NCI-H1930 (cell line): ENCODE results near the gene EREG.

Experiments used
- DNase-seq, 2 experiments: peaks; one replicate each; lab custom pipeline; 2025; lab: John Stamatoyannopoulos, UW

EREG gene

DNA sequence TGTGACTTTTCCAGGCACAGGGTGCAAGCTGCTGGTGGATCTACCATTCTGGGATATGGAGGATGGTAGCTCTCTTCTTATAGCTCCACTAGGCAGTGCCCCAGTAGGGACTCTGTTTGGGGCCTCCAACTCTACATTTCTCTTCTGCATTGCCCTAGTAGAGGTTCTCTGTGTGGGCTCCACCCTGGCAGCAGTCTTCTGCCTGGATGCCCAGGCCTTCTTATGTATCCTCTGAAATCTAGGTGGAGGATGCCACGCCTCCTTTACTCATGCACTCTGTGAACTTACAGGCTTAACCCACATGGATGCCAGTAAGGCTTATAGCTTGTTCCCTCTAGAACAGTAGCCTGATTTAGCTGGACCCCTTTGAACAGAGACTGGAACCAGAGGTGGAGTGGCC is 20.9 kb upstream of the EREG start:
- DNase-seq: no peak

DNA sequence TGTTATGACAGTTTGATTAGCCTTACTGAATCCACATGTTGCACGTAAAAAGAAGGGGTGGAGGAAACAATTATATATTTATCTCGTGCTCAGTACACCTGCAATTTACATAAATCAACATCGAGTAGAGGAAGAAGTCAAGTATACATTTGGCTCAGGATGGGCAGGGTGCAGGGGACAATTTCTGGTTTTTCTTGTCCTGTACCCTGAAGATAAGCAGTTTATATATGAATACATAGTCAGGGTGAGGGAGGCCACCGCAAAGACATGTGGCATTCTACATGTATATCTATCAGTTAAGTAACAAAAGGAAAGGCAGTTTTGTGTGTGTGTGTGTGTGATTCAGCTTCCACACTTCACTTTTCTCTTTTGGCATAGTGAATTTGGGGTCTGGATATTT is 11.1 kb upstream of the EREG start:
- no peak for DNase-seq

DNA sequence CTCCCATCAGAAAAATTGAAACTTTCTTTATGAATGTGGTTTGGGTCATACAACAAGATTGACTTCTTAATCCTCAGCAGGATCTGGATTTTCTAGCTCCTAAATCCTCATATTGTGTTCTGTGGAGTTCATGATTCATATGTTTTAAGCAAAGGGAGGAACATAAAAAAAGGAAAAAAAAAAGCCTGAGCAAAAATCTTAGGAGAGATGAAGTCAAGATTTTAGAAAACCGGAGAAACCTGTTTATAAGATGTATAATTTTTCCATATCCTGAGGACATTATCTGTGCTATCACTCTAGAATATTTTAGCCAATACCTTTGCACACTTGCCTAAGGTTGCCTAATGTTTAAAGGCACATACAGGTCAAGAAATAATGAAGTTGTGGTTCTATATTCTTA is 7.0 kb upstream of the EREG start:
- DNase-seq: no peak

DNA sequence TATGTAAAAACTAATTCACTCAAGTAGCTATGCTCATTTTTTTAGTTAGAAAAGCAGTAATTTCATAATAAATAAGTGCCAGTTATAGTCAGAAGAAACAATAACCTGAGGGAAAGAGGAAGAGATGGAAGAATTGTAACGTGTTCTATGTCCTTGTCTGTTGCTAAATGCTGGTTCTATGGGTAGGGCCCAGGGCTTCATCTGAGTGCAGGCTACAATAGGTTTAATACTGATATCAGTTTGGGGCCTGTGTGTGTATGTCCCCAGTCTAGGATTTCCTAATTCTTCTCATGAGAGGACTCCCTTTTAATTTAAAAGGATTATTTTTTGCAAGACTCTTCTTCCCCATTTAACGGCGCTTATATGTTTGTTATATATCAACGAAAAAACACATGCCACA is 3.3 kb upstream of the EREG start:
- no peak for DNase-seq

DNA sequence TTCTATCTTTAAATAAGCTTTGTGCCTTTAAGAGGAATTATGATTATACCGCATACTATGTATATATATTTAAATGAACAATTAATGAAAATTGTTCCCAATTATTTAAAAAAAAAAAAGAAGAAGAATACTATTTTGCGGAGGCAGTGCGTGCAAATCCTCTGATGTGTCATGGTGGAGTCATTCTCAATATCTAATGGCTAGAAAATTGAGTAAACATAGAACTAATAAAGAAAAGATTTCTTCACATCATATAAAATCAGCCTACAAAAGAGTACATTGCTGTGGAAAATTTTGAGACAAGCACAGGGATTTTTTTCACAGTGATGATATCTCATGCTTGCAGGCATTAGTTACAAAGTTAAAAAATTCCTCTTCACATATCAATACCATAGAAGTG is 2.6 kb upstream of the EREG start:
- no peak for DNase-seq

DNA sequence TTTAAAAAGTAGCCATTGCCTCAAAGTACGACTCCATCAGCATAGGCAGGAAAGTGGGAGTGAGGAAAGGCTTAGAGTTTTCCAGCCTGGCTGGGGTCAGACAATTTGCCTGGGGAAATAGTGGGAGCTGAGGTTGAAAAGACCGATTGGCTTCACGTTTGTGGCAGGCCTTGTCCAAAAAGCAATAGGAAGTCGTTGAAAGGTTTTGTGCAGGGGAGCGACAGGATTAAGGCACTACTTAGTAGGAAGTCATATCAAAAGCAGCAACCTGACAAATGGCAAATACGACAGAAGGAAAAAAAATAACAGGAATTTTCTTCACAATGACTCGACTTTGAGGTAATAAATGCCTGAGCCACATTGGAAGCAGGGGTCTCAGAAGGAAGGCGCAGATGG is 691 bp upstream of the EREG start:
- no peak for DNase-seq

DNA sequence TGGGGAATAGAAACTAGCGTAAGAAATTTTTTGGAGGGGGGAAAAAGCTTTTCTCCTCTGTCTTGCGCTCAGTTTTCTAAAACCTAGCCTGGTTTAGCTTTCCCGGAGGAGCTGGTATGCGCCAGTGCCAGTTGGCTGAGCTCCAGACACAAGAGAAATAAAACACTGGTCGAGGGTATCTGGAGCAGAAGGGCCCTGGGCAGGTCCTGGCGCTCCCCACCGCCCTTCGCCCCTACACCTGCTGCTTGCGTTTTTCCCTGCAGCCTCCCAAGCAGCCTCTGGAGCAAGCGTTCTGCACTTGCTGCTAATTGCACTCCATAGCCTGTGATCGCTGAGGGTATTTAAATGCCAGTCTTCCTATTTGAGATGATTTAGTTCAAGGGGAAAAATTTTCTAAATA is 816 bp downstream of the EREG start:
- DNase-seq: no peak

DNA sequence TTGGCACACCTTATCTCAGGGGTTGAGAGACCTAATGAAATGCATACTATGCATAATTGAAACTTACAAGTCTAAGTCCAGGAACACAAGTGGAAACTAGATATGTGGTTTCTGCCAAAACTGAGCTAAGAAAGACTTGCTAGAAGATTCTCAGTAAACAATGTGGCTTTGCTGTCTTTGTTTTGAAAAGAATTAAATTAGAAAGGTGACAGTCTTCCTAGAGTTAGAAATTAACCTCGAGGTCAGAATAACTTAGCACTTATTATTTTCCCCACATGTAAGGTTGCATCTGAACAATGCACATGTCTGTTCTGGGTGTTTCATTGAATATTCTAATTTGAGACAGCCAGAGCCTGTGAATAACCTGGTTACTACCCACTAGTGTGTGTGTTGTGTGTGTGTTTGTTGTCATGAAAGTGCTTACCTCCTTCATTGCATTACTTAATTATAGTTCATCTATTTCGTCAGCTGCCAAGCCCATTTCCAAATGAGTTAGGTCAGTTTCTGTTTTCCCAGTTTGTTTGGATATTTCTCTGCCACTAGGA is 1.5 kb downstream of the EREG start:
- no peak for DNase-seq

DNA sequence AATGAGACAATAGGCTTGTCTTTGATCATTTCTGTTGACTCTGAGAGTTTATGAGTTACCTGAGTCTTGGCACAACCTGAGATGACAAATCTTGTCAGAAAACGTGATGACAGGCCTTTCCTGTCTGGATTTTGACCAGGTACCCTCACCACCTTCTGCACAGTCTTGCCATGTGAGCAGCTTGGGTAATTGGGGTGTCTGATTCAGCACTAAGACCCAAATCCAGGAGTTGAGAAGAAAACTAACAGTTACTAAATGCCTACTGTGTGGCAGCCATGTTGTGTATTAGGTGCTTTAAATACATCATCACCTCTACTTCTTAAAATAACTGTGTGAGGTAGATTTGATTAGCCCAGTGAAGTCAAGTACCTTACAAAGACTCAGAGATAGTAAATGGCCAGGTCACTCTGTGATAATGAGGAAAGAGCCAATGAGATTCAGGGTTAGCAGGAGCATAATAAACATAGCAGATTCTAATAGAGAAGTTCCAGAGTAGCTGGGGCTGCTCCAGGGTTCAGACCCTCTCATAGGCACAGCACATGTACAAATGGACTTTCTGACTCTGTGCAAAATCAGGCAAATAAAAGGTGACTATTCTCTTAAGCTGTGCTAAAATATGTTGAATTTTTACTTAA is 2.8 kb downstream of the EREG start:
- no peak for DNase-seq

DNA sequence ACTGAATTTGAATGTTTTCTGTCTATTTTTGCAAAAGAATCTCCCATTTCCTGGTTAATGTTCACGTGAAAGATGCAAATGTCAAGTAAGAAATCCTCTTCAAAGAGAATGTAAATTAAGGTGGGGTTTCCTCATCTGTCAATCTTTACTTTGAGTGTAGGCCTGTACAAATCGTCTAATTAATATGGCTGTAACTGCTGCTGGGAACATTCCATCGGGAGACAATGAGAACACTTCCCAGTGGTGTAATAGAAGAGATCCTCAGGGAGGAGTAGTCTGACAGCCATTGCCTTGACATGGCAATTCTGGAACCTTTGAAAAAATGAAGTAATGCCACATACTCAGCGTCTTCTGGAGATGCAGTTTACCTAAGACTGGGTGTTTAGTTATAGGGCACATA is 3.7 kb downstream of the EREG start:
- DNase-seq: no peak

DNA sequence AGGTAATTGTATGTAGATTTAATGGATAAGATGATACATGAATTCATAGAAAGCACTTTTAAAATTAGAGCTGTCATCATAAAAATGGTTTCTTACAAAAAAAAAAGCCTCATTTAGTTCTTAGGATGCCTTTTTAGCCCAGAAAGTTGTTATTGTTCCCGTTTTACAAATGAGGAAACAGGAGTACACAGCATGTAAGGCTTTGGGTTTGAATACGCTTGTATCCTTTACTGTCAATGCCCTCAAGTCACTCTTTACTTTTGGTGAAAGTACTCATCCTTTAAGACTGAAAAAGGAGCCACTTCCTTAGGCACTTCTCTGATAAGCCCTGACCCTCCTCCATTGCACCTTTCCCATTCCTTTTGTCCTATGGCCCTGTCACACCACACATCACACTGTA is 4.9 kb downstream of the EREG start:
- DNase-seq: no peak

DNA sequence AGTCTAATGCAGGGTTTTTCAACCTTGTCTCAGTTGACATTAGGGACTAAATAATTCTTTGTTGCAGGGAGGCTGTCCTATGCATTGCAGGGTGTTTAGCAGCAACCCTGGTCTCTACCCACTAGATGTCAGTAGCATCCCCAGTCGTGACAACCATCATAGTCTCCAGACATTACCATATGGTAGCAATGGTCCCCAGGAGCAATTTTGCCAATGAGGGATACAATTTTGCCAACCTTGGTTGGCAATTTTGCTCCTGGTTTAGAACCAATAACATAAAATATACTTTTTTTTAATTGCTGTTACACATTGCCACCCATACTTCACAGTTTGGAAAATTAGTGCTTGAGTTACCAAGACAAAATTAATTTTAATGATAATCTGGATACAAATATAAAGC is 6.0 kb downstream of the EREG start:
- peak; percentile 8 to 32 for DNase-seq

DNA sequence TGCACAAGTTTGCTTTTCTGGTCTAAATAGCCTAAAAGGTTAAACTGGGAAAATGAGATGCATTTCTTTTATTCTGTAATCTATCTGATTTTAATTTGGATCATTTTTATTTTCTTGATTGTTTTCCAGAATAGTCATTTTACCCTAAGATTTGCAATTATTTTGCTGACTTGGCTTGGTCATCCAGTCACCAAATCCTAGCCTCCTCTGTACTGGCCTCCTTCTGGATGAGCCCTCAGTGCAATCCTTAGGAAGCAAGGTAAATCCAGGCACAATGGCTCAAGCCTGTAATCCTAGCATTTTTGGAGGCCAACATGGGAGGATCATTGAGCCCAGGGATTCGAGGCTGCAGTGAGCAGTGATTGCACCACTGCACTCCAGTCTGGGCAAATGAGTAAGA is 9.2 kb downstream of the EREG start:
- no peak for DNase-seq

DNA sequence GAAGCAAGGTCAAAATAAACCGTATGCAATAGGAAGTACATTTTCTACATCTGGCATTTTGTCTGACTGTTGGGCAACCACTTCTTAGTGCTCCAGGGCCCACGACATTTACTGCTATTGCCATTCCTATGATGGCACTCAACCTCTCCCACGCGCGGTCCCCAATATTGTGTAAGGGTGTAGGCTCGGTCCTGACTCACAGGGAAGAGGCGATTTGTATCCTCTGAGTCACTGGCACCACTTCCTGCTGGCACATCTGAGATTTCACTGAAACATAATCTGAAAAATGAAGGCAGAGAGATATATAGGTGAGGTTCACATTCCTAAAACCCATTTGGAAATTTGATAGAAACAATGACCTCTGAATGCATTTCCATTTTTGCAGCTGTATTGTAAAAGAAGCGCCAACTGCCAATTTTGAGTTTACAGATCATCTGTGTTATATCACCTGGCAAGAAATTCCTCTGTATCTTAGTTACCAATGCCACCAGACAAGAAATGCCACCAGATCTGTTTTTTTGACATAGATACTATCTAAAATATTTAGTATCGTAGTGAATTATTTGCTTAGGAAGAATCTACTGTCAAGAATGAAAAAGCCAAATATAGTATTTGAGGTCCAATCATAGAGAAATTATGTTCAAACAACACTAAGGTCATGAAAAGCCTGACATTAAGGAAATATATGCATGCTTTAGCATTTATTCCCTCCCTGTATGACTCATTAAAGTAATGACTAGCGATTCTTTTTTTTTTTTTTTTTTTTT is 9.8 kb downstream of the EREG start:
- no peak for DNase-seq

DNA sequence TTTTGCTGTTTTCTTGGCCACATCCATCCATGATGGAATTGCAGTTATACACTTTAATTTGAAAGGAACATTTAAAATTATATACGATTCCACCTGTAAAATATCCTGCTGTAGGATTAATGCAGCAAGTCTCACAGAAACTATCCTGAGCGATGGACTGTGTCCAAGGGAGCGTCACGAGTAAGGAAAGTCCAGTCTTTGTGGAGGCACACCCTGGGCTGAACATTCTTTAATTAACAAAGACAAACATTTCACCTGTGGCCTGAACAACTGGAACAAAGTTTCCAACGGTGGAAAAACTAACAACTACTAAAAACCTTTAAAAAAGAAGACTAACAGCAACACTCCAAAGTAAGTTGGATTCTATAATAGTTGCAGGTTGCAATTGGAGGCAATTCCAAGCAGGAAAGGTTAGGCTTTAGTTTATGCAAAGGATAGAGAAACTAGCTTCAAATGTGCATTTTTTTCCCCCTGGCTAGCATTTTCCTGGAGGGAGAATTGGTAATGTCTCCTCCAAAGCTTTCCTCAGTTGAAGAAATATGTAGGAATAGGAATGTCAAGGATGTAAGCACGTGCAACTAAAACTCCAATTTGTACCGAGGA is 11.0 kb downstream of the EREG start:
- DNase-seq: no peak

DNA sequence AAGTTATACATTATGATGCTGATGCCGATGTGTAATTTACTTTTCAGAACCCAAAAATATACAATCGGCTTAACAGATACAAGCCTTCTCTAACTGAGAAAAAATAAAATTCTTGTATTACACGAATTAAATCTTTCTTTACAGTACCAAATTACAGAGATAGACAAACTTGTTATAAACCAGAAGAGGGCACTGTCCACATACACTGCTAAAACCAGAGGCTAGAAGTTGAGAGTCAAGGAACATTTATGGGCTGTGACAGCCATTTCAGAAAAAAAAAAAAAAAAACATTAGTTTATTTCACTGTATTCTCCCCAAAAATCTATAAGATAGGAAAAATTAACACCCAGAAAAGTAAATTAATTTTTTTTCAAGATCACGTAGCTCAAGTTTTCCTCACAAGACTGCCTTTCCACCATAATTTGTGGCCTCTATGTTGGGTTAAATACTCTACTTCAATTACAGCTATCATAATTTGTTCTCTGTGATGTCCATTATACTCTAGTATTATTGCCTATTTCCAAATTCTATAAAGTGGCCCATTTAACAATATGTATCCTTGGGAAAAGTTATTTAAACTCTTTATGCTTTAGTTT is 12.0 kb downstream of the EREG start:
- DNase-seq: no peak

DNA sequence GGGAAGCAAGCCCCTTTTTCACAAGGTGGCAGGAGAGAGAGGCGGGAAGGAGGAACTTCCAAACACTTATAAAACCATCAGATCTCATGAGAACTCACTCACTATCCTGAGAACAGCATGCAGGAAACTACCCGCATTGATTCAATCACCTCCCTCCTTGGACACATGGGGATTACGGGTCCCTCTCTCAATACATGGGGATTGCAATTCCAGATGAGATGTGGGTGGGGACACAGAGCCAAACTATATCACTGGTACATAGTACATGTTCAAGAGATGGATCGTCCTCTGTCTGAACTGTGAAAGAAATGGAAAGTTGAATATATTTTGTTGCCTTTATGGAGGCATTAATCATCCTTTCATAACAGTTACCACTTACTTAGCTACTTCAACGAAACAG is 12.8 kb downstream of the EREG start:
- DNase-seq: no peak

DNA sequence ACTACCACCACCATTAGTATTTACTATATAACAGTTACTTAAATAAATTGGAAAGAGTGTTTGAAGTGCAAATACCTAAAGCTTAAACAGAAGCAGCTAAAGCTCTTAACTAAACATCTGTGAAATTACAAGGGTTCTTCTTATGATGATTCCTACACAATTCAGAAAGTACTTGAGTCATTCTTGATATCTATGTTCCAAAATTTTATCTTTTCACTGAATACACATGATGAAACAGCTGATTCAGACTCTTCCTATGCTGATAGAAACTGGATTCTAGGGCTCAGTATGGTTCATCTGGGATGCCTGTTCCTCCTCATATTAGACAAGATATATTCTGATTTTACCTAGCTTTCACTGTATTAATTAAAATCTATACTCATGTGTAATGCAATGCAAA is 13.6 kb downstream of the EREG start:
- DNase-seq: no peak

DNA sequence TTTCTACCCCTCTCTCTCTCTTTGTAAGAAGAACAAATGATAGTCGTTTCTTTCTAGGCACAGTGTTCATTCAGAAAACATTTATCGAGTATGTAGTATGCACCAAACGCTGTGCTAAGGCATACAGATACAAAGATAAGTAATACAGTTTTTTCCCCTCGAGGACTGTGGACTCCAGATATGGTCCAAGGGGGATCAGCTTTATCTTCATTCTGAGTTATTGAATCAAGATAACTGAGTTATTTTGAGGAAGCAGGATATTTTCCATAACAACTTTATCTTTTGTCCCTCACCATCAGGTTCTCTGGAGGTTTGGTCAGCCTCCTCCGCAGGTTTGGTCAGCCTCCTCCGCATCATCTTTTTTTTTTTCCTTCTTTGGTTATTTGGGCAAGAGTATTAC is 15.0 kb downstream of the EREG start:
- no peak for DNase-seq

DNA sequence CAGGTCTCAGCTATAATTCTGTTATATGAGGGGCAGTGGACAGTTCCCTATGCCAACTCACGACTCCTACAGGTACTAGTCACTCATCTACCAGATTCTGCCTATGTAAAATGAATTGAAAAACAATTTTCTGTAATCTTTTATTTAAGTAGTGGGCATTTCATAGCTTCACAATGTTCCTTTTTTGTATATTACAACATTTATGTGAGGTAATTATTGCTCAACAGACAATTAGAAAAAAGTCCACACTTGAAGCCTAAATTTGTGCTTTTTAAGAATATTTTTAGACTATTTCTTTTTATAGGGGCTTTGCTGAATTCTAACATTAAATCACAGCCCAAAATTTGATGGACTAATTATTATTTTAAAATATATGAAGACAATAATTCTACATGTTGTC is 20.4 kb downstream of the EREG start:
- no peak for DNase-seq

DNA sequence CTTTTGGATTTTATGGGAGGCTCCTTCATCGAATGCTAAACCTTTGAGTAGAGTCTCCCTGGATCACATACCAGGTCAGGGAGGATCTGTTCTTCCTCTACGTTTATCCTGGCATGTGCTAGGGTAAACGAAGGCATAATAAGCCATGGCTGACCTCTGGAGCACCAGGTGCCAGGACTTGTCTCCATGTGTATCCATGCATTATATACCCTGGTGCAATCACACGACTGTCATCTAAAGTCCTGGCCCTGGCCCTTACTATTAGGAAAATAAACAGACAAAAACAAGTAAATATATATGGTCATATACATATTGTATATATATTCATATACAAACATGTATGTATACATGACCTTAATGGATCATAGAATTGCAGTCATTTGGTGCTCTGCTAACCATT is 21.2 kb downstream of the EREG start:
- no peak for DNase-seq

DNA sequence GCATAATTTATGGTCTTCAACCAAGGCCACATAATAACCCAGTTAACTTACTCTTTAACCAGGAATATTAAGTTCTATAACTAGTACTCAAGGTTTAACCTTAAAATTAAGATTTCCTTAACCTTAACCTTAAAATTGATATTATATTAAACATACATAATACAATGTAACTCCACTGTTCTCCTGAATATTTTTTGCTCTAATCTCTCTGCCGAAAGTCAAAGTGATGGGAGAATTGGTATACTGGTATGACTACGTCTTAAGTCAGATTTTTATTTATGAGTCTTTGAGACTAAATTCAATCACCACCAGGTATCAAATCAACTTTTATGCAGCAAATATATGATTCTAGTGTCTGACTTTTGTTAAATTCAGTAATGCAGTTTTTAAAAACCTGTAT is 22.8 kb downstream of the EREG start:
- no peak for DNase-seq

DNA sequence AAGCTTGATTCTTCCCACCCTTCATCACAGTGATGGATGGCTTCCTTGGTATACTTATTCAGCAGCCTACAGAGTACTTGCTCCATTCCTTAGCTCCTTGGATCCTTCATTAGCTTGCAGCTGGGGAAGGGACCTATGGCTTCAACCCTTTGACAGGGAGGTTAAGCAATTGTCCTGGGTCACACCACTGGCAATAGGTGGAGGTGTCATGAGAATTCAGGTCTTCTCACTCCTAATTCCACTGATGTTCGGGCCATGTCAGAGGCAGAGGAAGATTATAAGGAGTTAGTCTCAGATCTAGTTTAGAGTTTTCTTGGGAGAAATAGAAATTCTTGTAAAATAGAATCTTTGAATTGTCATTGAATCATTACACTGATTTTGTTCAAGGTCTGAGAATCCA is 24.5 kb downstream of the EREG start:
- no peak for DNase-seq
